ENCODE results near the gene ZBED6.

GRCh38 chr1:203791498-203791897 is 3.9 kb upstream of the ZBED6 start:
- TF ChIP-seq CTCF (IDR thresholded peaks at IDR 0.05) (no peak), POLR2A (IDR thresholded peaks at IDR 0.05) (no peak), POLR2AphosphoS5 (IDR thresholded peaks at IDR 0.05) (no peak)
